ENCODE data around the gene DNAJC5. TPM values are rescaled to one million over a fixed set of nuclear protein-coding genes. Genes with fewer than 3 reads are reported as not detected.

Gene DNAJC5
- total and polyA plus RNA-seq, 9 of the 15 experiments (the other 6 are each of a cell fraction or from before 2014, with no cell fraction given) = 0.95 to 42.8 (median 23.4) TPM

DNA sequence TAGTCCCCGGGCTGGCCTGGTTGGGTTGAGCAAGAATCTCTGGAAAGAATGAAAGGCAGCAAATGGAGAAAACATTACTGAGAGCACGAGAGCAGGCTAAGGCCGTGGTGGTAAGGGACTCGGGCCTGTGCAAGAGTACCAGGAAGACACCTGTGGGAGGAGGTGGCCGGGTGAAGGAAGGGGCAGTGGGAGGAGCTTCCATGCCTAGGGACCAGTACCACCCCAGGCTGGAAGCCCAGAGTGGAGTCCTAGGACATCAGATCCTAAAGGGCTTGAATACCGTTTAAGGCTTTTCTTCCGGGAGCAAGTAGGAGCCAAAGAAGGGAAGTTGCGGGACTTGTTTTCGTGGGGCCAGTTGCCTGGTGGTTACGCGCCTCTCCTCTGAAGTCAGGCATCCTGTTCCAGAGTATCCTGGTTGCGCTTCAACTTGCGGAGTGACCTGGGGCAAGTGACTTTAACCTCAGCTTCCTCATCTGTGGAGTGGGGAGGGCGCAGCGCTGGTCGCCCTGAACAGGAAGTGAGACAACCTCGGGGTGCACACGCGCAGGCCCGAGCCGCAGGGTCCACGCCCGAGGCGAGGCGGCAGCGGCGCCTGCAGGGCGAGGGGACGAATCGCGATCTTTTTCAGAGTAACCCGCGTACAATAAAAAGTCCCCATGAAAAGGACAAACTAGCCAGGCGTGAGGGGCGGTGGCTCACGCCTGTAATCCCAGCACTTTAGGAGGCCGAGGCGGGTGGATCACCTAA lies 31.0 kb upstream of the DNAJC5 start (continued):
- TF ChIP-seq POLR2AphosphoS5 (IDR thresholded peaks at IDR 0.05; ENCODE audit: control insufficient read depth, insufficient read depth, low read depth, low read length) = 0 out of 2 replicates have a peak, but pooled peaks have one; percentile 33
- TF ChIP-seq, protein P1, sequence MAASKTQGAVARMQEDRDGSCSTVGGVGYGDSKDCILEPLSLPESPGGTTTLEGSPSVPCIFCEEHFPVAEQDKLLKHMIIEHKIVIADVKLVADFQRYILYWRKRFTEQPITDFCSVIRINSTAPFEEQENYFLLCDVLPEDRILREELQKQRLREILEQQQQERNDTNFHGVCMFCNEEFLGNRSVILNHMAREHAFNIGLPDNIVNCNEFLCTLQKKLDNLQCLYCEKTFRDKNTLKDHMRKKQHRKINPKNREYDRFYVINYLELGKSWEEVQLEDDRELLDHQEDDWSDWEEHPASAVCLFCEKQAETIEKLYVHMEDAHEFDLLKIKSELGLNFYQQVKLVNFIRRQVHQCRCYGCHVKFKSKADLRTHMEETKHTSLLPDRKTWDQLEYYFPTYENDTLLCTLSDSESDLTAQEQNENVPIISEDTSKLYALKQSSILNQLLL (CRISPR knock-in tag; IDR thresholded peaks at IDR 0.05; ENCODE audit: borderline replicate concordance) = no peak
- no peak for TF ChIP-seq NUFIP1 (IDR thresholded peaks at IDR 0.05; ENCODE audit: partially characterized antibody)
- peak; percentile 98 for TF ChIP-seq ETV5 (CRISPR knock-in tag; IDR thresholded peaks at IDR 0.05; ENCODE audit: low read depth)
- peak; percentile 59 for TF ChIP-seq TBP (optimal IDR thresholded peaks at IDR 0.05; ENCODE audit: low read depth, low read length)
- TF ChIP-seq, protein P2, sequence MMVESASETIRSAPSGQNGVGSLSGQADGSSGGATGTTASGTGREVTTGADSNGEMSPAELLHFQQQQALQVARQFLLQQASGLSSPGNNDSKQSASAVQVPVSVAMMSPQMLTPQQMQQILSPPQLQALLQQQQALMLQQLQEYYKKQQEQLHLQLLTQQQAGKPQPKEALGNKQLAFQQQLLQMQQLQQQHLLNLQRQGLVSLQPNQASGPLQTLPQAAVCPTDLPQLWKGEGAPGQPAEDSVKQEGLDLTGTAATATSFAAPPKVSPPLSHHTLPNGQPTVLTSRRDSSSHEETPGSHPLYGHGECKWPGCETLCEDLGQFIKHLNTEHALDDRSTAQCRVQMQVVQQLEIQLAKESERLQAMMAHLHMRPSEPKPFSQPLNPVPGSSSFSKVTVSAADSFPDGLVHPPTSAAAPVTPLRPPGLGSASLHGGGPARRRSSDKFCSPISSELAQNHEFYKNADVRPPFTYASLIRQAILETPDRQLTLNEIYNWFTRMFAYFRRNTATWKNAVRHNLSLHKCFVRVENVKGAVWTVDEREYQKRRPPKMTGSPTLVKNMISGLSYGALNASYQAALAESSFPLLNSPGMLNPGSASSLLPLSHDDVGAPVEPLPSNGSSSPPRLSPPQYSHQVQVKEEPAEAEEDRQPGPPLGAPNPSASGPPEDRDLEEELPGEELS (CRISPR knock-in tag; IDR thresholded peaks at IDR 0.05; ENCODE audit: borderline replicate concordance) = no peak
- TF ChIP-seq, protein P3, sequence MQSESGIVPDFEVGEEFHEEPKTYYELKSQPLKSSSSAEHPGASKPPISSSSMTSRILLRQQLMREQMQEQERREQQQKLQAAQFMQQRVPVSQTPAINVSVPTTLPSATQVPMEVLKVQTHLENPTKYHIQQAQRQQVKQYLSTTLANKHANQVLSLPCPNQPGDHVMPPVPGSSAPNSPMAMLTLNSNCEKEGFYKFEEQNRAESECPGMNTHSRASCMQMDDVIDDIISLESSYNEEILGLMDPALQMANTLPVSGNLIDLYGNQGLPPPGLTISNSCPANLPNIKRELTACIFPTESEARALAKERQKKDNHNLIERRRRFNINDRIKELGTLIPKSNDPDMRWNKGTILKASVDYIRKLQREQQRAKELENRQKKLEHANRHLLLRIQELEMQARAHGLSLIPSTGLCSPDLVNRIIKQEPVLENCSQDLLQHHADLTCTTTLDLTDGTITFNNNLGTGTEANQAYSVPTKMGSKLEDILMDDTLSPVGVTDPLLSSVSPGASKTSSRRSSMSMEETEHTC (IDR thresholded peaks at IDR 0.05) = 0 out of 2 replicates have a peak, but pooled peaks have one; percentile 38
- no peak for TF ChIP-seq ZNF766 (CRISPR knock-in tag; conservative IDR thresholded peaks at IDR 0.05)
- TF ChIP-seq KLF1 (tag; IDR thresholded peaks at IDR 0.05) = peak; percentile 60; the same call in 1 of the 2 replicates
- TF ChIP-seq, protein P4, sequence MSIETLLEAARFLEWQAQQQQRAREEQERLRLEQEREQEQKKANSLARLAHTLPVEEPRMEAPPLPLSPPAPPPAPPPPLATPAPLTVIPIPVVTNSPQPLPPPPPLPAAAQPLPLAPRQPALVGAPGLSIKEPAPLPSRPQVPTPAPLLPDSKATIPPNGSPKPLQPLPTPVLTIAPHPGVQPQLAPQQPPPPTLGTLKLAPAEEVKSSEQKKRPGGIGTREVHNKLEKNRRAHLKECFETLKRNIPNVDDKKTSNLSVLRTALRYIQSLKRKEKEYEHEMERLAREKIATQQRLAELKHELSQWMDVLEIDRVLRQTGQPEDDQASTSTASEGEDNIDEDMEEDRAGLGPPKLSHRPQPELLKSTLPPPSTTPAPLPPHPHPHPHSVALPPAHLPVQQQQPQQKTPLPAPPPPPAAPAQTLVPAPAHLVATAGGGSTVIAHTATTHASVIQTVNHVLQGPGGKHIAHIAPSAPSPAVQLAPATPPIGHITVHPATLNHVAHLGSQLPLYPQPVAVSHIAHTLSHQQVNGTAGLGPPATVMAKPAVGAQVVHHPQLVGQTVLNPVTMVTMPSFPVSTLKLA (conservative IDR thresholded peaks at IDR 0.05) = peak in 1 of 2 experiments; percentile 85
